Activated CD4-positive, alpha-beta memory T cell treated with anti-CD3 and anti-CD28 coated beads for 36 hours (primary cell): ENCODE results near the gene DYNC2LI1. TPM values are rescaled to one million over a fixed set of nuclear protein-coding genes. Genes with fewer than 3 reads are reported as not detected.

Experiments used
- CTCF ChIA-PET: fragments of 350-600 bp; sonication (Branson Sonifier 250); formaldehyde crosslinking; loops from one replicate; lab custom pipeline; 2021; ENCODE audit warnings: antibody characterized with exemption, inconsistent platforms; lab: Charles Lee
- POLR2A ChIA-PET: fragments of 350-600 bp; sonication (Branson Sonifier 250); formaldehyde crosslinking; loops from one replicate; lab custom pipeline; 2021; ENCODE audit warnings: antibody characterized with exemption; lab: Charles Lee
- DNase-seq: peaks from one replicate; pipeline ENCODE4 v3.0.0-alpha.2; 2020
- H3K27ac Mint-ChIP-seq: one replicate; pipeline ENCODE4 v1.8.0; 2021; ENCODE audit warnings: mixed read lengths
- H3K27me3 Mint-ChIP-seq: one replicate; pipeline ENCODE4 v1.8.0; 2021; ENCODE audit warnings: mixed read lengths
- H3K36me3 Mint-ChIP-seq: one replicate; pipeline ENCODE4 v1.8.0; 2021; ENCODE audit warnings: mixed read lengths
- H3K4me1 Mint-ChIP-seq: one replicate; pipeline ENCODE4 v1.8.0; 2021; ENCODE audit warnings: low read depth, mixed read lengths
- H3K4me3 Mint-ChIP-seq: one replicate; pipeline ENCODE4 v1.8.0; 2021; ENCODE audit warnings: mild to moderate bottlenecking, mixed read lengths
- H3K9me3 Mint-ChIP-seq: one replicate; pipeline ENCODE4 v1.8.0; 2021; ENCODE audit warnings: mixed read lengths
- intact Hi-C: fragments of 100-400 bp; cut with micrococcal nuclease; formaldehyde crosslinking; loops from one replicate; pipeline ENCODE4 v1.15.1; 2023
- total RNA-seq, 2 experiments: library from RNA; stranded (reverse); gene quantifications; one replicate each; pipeline ENCODE4 v1.2.3, GENCODE V29; 2021

The DYNC2LI1 gene
- total RNA-seq, 2 experiments from 2014 or later, result 17.7 to 18.7 TPM

GRCh38 chr2:43840965-43841364, 67.1 kb downstream of the DYNC2LI1 start:
- Mint-ChIP-seq H3K27ac (no peak overlapping the region), H3K27me3 (no peaks in the 10 kb centered on the region), H3K4me3 (no peak overlapping the region), H3K36me3 (no peaks in the 10 kb centered on the region), H3K4me1 (no peaks in the 10 kb centered on the region), H3K9me3 (no peaks in the 10 kb centered on the region)
- CTCF ChIA-PET, result interaction anchor here (3.1 kb wide), 1 partner anchor 37 kb away, joined by 9 read pairs; no protein-coding TSS in a partner anchor
- POLR2A ChIA-PET, result no interaction called here
- intact Hi-C loops, result no loop called here
- no peak for DNase-seq

DNA sequence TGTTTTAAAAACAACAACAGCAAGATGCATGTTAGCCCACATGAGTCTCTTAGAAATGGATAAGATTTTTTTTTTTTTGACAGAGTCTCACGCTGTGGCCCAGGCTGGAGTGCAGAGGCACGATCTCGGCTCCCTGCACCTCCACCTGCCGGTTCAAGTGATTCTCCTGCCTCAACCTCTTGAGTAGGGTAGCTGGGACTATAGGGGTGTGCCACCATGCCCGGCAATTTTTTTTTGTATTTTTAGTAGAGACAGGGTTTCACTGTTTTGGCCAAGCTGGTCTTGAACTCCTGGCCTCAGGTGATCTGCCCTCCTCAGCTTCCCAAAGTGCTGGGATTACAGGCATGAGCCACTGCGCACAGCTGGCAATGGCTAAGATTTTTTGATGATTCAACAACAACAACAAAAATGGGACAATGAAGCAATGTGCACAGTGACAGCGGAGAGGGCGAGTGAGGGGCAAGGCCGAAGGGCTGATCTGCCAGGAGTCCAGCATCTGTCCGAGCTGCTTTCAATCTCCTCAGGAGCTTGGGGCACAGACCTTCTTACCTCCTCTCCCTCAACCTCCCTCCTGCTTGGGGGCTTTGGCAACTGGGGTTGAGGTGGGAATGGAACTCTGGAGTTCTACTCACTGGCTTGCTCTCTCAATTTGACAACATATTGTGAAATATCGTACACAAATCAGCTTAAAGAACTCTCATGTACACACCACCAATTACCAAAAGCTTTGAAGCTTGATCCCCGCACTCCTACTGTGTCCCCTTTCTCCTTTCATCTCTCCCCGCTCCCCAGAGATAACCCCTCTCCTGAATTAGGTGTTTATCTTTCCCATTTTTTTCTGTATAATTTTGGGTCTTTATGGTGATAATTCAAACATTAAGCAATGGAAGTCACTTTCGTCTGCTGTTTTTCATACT, 68.4 kb downstream of the DYNC2LI1 start:
- Mint-ChIP-seq H3K27me3 (peaks cover 5% of the 10 kb centered on the region), H3K9me3 (no peaks in the 10 kb centered on the region), H3K36me3 (no peaks in the 10 kb centered on the region), H3K4me3 (no peak overlapping the region), H3K27ac (no peak overlapping the region), H3K4me1 (no peaks in the 10 kb centered on the region)
- intact Hi-C loops, result no loop called here
- ChIA-PET POLR2A (no interaction called here), CTCF (interaction anchor here (3.1 kb wide), 1 partner anchor 36 kb away, joined by 9 read pairs; no protein-coding TSS in a partner anchor)
- DNase-seq, result no peak

GRCh38 chr2:43842866-43843226, 69.0 kb downstream of the DYNC2LI1 start:
- Mint-ChIP-seq H3K4me3 (no peak overlapping the region), H3K4me1 (no peaks in the 10 kb centered on the region), H3K9me3 (no peaks in the 10 kb centered on the region), H3K27me3 (peaks cover 6% of the 10 kb centered on the region), H3K36me3 (no peaks in the 10 kb centered on the region), H3K27ac (no peak overlapping the region)
- no peak for DNase-seq
- intact Hi-C loops, result no loop called here
- ChIA-PET POLR2A (no interaction called here), CTCF (interaction anchor here (3.1 kb wide), 1 partner anchor 35 kb away, joined by 9 read pairs; no protein-coding TSS in a partner anchor)

- Mint-ChIP-seq H3K27me3 (peaks cover 6% of the 10 kb centered on the region), H3K4me3 (no peak overlapping the region), H3K27ac (no peak overlapping the region), H3K4me1 (no peaks in the 10 kb centered on the region), H3K36me3 (no peaks in the 10 kb centered on the region), H3K9me3 (no peaks in the 10 kb centered on the region)
- no peak for DNase-seq
- intact Hi-C loops, result no loop called here
- POLR2A ChIA-PET, result no interaction called here
- CTCF ChIA-PET, result no interaction called here
Measured at GRCh38 chr2:43845181-43845580, 71.3 kb downstream of the DYNC2LI1 start.

DNA sequence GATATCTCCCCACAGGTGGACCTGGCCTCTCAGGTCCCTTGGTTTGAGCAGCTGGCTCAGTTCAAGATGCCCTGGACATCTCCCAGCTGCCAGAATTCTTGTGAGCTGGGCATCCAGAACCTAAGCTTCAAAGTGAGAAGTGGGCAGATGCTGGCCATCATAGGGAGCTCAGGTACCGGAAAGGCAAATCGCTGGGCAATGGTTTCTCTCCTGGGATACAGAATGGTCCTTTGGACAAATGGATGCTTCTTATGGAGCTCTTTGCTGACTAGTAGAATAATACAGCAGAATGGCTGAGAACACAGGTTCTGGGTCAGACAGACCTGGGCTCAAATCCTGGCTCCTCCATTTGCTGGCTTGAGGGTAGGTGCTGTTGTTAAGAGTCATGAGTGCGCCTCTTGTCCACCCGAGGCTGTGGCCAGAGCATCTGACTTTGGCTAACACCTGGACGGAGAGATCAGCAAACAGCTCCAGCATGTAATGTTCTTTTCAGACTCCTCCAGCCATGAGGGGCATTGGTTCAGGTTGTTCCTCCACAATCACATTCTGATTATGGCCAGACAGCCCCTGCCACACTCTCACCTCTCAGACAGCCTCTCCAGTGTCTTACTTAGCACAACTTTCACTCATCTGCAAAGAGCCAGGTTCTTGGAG, 72.4 kb downstream of the DYNC2LI1 start:
- Mint-ChIP-seq H3K4me1 (no peaks in the 10 kb centered on the region), H3K4me3 (no peak overlapping the region), H3K36me3 (no peaks in the 10 kb centered on the region), H3K9me3 (no peaks in the 10 kb centered on the region), H3K27ac (no peak overlapping the region), H3K27me3 (peaks cover 6% of the 10 kb centered on the region)
- POLR2A ChIA-PET, result no interaction called here
- DNase-seq, result no peak
- CTCF ChIA-PET, result interaction anchor here (0.9 to 1.2 kb wide), 2 partner anchors 32 to 230 kb away, joined by 3 to 4 read pairs; no protein-coding TSS in a partner anchor
- intact Hi-C loops, result no loop called here

DNA sequence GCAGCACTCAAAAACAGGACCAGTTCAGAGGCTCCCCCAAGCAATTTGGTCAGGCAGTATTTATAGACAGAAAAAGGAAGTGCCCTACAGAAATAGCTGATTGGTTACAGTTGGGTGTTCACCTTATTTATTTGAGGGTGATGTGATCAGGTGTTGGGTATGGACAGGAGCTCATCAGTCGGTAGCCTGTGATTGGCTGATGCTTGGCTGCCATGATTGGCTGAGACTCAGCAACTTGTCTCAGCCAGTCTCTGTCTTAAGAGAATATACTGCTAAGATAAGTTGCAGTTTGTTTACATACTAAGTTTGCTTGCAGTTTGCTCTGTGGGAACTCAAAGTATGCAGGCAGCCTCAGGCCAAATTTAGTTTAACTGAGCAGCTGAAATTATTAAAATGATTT, 74.4 kb downstream of the DYNC2LI1 start:
- peaks cover 6% of the 10 kb centered on the region for H3K27me3 Mint-ChIP-seq
- no peak overlapping the region for H3K27ac Mint-ChIP-seq
- no peak for DNase-seq
- H3K4me1 Mint-ChIP-seq, result no peaks in the 10 kb centered on the region
- ChIA-PET CTCF (no interaction called here), POLR2A (no interaction called here)
- no peaks in the 10 kb centered on the region for H3K9me3 Mint-ChIP-seq
- H3K4me3 Mint-ChIP-seq, result no peak overlapping the region
- H3K36me3 Mint-ChIP-seq, result no peaks in the 10 kb centered on the region
- intact Hi-C loops, result no loop called here

DNA sequence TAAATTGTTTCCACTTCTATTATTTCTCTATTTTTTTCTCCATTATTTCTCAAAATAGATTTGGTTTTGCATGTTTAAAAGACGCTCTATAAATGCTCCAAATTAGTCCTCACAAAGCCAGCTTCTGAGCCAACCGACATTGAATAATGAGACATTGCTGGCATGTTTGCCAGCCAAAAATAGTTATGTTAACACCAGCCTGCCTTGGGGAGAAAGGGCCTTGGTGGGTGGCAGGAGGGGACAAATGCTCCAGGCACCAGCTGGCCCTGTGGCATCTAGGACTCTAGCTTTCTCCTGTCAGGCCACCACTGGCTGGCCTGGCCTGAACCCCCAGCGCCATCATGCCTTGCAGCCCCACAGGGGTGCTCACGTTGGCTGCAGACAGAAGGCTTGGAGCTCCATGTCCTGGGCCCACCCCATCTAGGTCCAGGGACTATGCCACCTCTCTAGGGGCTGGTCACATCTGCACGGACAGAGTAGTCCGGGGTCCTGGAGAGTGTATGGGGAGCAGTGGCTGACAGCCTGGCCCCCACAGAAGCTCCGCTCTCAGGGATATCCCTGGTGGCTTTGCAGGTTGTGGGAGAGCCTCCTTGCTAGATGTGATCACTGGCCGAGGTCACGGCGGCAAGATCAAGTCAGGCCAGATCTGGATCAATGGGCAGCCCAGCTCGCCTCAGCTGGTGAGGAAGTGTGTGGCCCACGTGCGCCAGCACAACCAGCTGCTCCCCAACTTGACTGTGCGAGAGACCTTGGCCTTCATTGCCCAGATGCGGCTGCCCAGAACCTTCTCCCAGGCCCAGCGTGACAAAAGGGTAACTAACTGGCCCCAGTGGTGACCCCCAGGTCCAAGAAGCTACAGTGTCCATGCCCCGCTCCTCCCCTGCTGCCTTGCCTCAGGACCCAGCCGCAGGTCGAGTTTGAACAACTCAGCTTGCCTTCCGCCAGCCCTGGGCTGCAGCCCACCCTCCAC, 77.5 kb downstream of the DYNC2LI1 start:
- ChIA-PET POLR2A (no interaction called here), CTCF (no interaction called here)
- no peak for DNase-seq
- H3K4me3 Mint-ChIP-seq, result no peak overlapping the region
- H3K9me3 Mint-ChIP-seq, result no peaks in the 10 kb centered on the region
- intact Hi-C loops, result no loop called here
- H3K36me3 Mint-ChIP-seq, result no peaks in the 10 kb centered on the region
- peaks cover 15% of the 10 kb centered on the region for H3K27me3 Mint-ChIP-seq
- no peaks in the 10 kb centered on the region for H3K4me1 Mint-ChIP-seq
- H3K27ac Mint-ChIP-seq, result no peak overlapping the region

DNA sequence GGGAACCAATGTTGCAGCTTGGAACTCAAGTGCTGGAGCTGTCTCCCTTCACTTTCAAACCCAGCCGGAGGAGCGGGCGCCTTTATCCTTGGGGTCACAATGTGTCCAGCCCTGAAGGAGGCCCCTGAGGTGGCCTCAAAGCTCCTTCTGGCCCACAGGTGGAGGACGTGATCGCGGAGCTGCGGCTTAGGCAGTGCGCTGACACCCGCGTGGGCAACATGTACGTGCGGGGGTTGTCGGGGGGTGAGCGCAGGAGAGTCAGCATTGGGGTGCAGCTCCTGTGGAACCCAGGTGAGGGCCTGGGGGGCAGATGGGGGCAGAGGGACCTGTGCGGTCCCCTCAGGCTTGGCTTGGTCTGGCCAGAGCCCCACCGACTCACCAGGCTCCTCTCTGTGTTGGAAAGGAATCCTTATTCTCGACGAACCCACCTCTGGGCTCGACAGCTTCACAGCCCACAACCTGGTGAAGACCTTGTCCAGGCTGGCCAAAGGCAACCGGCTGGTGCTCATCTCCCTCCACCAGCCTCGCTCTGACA, 78.4 kb downstream of the DYNC2LI1 start:
- Mint-ChIP-seq H3K27ac (no peak overlapping the region), H3K36me3 (no peaks in the 10 kb centered on the region), H3K4me3 (no peak overlapping the region), H3K9me3 (no peaks in the 10 kb centered on the region), H3K27me3 (peaks cover 17% of the 10 kb centered on the region), H3K4me1 (no peaks in the 10 kb centered on the region)
- intact Hi-C loops, result no loop called here
- ChIA-PET CTCF (no interaction called here), POLR2A (no interaction called here)
- DNase-seq, result no peak

GRCh38 chr2:43853141-43854081, 79.6 kb downstream of the DYNC2LI1 start:
- H3K27me3 Mint-ChIP-seq, result peaks cover 24% of the 10 kb centered on the region
- no peak for DNase-seq
- H3K27ac Mint-ChIP-seq, result no peak overlapping the region
- H3K36me3 Mint-ChIP-seq, result no peaks in the 10 kb centered on the region
- H3K4me1 Mint-ChIP-seq, result no peaks in the 10 kb centered on the region
- no peaks in the 10 kb centered on the region for H3K9me3 Mint-ChIP-seq
- POLR2A ChIA-PET, result no interaction called here
- no peak overlapping the region for H3K4me3 Mint-ChIP-seq
- intact Hi-C loops, result no loop called here
- CTCF ChIA-PET, result no interaction called here

DNA sequence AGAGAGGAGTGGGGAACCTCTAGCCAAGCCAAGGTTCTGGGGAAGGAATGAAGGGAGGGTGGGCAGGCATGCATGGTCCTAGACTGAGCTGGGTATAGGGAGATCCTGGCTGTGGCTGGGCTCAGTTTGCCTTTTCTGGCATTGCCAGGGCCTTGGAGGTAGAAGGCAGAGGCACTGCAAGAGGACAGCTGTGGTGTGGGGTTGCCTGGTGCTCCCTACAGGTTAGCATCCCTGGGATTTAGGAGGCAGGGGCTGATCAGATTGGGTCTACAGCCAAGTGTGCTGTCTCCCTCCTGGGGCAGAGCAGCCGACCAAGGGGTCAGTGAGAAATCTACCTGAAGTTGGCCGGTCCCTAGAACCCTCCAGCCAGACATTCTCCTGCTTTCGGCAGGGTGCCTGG, 80.8 kb downstream of the DYNC2LI1 start:
- Mint-ChIP-seq H3K27me3 (peaks cover 24% of the 10 kb centered on the region), H3K4me1 (no peaks in the 10 kb centered on the region), H3K9me3 (no peaks in the 10 kb centered on the region), H3K36me3 (no peaks in the 10 kb centered on the region), H3K27ac (no peak overlapping the region), H3K4me3 (no peak overlapping the region)
- CTCF ChIA-PET, result interaction anchor here (0.9 kb wide), 1 partner anchor 23 kb away, joined by 3 read pairs; no protein-coding TSS in a partner anchor
- DNase-seq, result no peak
- POLR2A ChIA-PET, result no interaction called here
- intact Hi-C loops, result no loop called here

DNA sequence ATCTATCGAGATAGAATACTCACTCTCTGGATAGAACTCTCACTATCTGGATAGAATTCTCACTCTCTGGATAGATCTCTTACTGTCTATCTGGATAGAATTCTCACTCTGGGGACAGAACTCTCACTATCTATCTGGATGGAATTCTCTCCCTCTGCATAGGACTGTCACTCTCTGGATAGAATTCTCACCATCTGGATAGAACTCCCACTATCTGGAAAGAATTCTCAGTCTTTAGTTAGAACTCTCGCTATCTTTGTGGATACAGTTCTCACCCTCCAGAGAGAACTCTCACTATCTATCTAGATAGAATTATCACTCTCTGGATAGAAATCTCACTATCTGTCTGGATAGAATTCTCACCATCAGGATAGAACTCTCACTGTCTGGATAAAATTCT, 81.5 kb downstream of the DYNC2LI1 start:
- no peak for DNase-seq
- Mint-ChIP-seq H3K4me1 (no peaks in the 10 kb centered on the region), H3K27me3 (peaks cover 27% of the 10 kb centered on the region), H3K27ac (no peak overlapping the region), H3K36me3 (no peaks in the 10 kb centered on the region), H3K9me3 (no peaks in the 10 kb centered on the region), H3K4me3 (no peak overlapping the region)
- intact Hi-C loops, result no loop called here
- POLR2A ChIA-PET, result no interaction called here
- CTCF ChIA-PET, result no interaction called here
